ENCODE data around the gene FGD4.
A peak's percentile ranks its signal among the peaks of the same experiment; 100 is the strongest.

The FGD4 gene

GRCh38 chr12:32499048-32499447 lies 99.7 kb downstream of the FGD4 start:
- Histone ChIP-seq H3K27me3 (ENCODE audit: insufficient read depth, low read depth) (no peaks in the 10 kb centered on the region), H3K4me1 (ENCODE audit: low read depth, poor library complexity, severe bottlenecking) (peaks cover 87% of the 10 kb centered on the region), H3K27ac (no peak overlapping the region), H3K4me3 (IDR thresholded peaks at IDR 0.05; ENCODE audit: insufficient read depth, low read depth, low read length) (no peak overlapping the region), H3K9ac (no peak overlapping the region), H3K79me2 (ENCODE audit: insufficient read depth, low read depth) (no peaks in the 10 kb centered on the region), H2AFZ (ENCODE audit: low read depth) (no peak overlapping the region), H3K36me3 (ENCODE audit: insufficient read depth) (no peaks in the 10 kb centered on the region), H4K20me1 (ENCODE audit: insufficient read depth) (no peaks in the 10 kb centered on the region), H3K4me2 (peak overlapping the region; percentile 23)
- TF ChIP-seq, protein P1, sequence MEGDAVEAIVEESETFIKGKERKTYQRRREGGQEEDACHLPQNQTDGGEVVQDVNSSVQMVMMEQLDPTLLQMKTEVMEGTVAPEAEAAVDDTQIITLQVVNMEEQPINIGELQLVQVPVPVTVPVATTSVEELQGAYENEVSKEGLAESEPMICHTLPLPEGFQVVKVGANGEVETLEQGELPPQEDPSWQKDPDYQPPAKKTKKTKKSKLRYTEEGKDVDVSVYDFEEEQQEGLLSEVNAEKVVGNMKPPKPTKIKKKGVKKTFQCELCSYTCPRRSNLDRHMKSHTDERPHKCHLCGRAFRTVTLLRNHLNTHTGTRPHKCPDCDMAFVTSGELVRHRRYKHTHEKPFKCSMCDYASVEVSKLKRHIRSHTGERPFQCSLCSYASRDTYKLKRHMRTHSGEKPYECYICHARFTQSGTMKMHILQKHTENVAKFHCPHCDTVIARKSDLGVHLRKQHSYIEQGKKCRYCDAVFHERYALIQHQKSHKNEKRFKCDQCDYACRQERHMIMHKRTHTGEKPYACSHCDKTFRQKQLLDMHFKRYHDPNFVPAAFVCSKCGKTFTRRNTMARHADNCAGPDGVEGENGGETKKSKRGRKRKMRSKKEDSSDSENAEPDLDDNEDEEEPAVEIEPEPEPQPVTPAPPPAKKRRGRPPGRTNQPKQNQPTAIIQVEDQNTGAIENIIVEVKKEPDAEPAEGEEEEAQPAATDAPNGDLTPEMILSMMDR (conservative IDR thresholded peaks at IDR 0.05; ENCODE audit: low read depth, low read length): no peak

DNA sequence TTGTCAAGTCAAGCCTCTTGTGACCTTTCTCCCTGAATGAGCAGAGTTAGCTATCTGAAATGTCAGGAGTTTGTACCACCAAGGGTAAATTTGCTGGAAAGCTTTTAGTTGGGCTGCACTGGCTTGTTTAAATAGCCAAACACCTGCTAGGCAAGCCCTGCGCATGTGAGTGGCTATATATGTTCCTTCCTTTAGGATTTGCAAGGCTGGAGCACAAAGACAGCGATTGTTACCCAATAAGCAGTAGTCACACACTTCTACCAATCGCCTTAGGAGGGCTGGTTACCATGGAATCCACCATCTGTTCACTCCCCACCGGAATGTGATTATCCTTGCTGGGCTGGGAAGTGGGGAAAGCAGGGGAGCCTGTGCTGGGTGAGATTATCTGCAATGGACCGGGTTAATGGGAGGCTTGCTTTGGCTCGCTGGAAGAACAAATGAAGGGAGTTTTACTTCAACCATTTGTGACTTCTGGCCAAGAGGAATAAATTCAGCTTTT lies 102.5 kb downstream of the FGD4 start:
- Histone ChIP-seq H3K36me3 (ENCODE audit: insufficient read depth) (no peaks in the 10 kb centered on the region), H3K27me3 (ENCODE audit: insufficient read depth, low read depth) (no peaks in the 10 kb centered on the region), H3K9ac (peak overlapping the region; percentile 40; the same call in 1 of the 2 replicates), H3K4me2 (peak overlapping the region; percentile 75), H2AFZ (ENCODE audit: low read depth) (peak overlapping the region; percentile 50), H3K4me3 (IDR thresholded peaks at IDR 0.05; ENCODE audit: insufficient read depth, low read depth, low read length) (no peak overlapping the region), H3K4me1 (ENCODE audit: low read depth, poor library complexity, severe bottlenecking) (peaks cover 80% of the 10 kb centered on the region), H4K20me1 (ENCODE audit: insufficient read depth) (no peaks in the 10 kb centered on the region), H3K27ac (peak overlapping the region; percentile 75), H3K79me2 (ENCODE audit: insufficient read depth, low read depth) (no peaks in the 10 kb centered on the region)
- TF ChIP-seq, protein P1 (conservative IDR thresholded peaks at IDR 0.05; ENCODE audit: low read depth, low read length): no peak

DNA sequence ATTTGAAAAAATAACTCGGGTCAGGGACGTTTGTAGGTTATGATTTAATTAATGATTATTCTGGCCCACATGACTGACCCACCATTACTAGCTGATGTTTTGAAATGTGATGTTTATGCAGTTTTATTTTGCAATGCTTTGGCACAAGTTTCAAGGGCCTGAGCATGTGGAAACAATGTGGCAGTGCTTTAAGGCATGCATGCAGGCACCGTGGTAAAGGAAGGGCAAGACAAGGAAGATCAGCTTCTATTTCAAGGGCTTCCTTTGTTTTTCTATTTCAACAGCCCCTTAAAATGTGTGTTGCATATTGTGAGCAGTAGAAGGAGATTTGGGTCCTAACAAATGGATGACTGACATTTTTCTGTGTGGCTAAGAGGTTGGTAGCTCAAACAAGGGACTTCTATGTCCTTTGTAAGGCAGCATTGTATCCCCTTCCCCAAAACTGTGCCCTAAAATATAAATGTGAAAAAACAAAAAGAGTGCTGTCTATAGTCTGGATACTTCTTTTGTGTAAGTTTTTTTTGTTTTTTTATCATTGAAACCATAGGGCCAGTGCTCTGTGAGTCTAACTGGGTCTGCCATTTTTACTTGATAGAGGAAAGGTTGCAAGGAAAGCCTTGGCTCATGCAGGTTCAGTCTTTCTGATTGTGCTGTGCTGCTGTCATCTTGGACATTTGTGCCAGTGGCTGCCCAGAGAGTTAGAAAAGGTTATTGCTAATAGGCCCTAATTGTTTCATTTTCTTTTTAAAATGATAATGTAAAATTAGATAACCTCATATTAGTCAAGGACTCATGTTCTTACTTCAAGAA lies 103.5 kb downstream of the FGD4 start:
- H3K79me2 ChIP-seq (ENCODE audit: insufficient read depth, low read depth): no peaks in the 10 kb centered on the region
- H3K4me2 ChIP-seq: peak overlapping the region; percentile 75

DNA sequence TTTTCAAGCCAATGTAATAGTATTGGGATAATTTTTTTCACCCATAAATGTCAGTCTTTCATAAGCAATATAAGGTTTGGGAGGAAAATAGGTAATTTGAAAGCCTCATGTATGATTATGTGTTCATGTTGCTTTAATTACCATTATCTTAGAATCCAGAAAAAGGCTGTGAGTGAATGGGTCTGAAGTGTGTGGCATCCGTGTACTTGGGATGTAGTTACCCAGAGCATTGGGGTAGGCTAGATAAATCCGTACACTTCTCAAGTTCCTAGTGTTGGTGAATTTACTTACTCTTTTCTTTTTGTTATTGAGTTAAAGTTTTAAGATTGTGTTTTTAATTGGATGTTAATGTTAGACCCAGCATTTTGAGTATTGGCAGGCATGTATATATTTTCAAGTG lies 104.4 kb downstream of the FGD4 start:
- TF ChIP-seq, protein P1 (conservative IDR thresholded peaks at IDR 0.05; ENCODE audit: low read depth, low read length): no peak

More for the DNA sequence above, 103.5 kb downstream of the FGD4 start:
- Histone ChIP-seq H3K27ac (peak overlapping the region; percentile 75; the same call in 1 of the 2 replicates), H3K36me3 (ENCODE audit: insufficient read depth) (no peaks in the 10 kb centered on the region), H3K4me3 (IDR thresholded peaks at IDR 0.05; ENCODE audit: insufficient read depth, low read depth, low read length) (no peak overlapping the region), H2AFZ (ENCODE audit: low read depth) (peak overlapping the region; percentile 50; the same call in 1 of the 2 replicates), H3K4me1 (ENCODE audit: low read depth, poor library complexity, severe bottlenecking) (peaks cover 71% of the 10 kb centered on the region), H4K20me1 (ENCODE audit: insufficient read depth) (no peaks in the 10 kb centered on the region), H3K9ac (no peak overlapping the region; the same call in 1 of the 2 replicates), H3K27me3 (ENCODE audit: insufficient read depth, low read depth) (no peaks in the 10 kb centered on the region)
- TF ChIP-seq, protein P1 (conservative IDR thresholded peaks at IDR 0.05; ENCODE audit: low read depth, low read length): no peak

More for the DNA sequence above, 104.4 kb downstream of the FGD4 start:
- no peaks in the 10 kb centered on the region for H3K27me3 ChIP-seq (ENCODE audit: insufficient read depth, low read depth)
- no peak overlapping the region for H3K27ac ChIP-seq
- peak overlapping the region; percentile 75; the same call in 1 of the 2 replicates for H3K4me2 ChIP-seq
- no peak overlapping the region for H3K9ac ChIP-seq
- no peaks in the 10 kb centered on the region for H4K20me1 ChIP-seq (ENCODE audit: insufficient read depth)
- no peak overlapping the region for H3K4me3 ChIP-seq (IDR thresholded peaks at IDR 0.05; ENCODE audit: insufficient read depth, low read depth, low read length)
- H2AFZ ChIP-seq (ENCODE audit: low read depth): no peak overlapping the region
- no peaks in the 10 kb centered on the region for H3K36me3 ChIP-seq (ENCODE audit: insufficient read depth)
- no peaks in the 10 kb centered on the region for H3K79me2 ChIP-seq (ENCODE audit: insufficient read depth, low read depth)
- H3K4me1 ChIP-seq (ENCODE audit: low read depth, poor library complexity, severe bottlenecking): peaks cover 69% of the 10 kb centered on the region
